Neutrophil (primary cell): Measurements from ENCODE around the gene ITM2C.

ENCODE experiments used
- H3K27ac ChIP-seq: fragments of 200-600 bp; sonication (generic); 2 replicates; pipeline ENCODE4 v1.5.1; 2016; ENCODE audit warnings: mild to moderate bottlenecking, moderate library complexity
- H3K27me3 ChIP-seq: fragments of 200-600 bp; sonication (generic); 2 replicates; pipeline ENCODE4 v1.6.0; 2016; ENCODE audit warnings: mild to moderate bottlenecking
- H3K36me3 ChIP-seq: fragments of 200-600 bp; sonication (generic); 2 replicates; pipeline ENCODE4 v1.5.1; 2017
- H3K4me1 ChIP-seq, 2 experiments: fragments of 200-600 bp in 1 of 2; sonication (generic) in 1 of 2; 1 replicate in 1 of 2; 2 replicates in 1 of 2; pipeline versions ENCODE4 v1.5.1 to v1.6.1; 2013 to 2016; ENCODE audit warnings: low read depth in 1 of 2, low read length in 1 of 2, mild to moderate bottlenecking in 1 of 2, moderate library complexity in 1 of 2; ENCODE audit not compliant: control insufficient read depth in 1 of 2, insufficient read depth in 1 of 2
- H3K4me3 ChIP-seq, 2 experiments: fragments of 200-600 bp in 1 of 2; sonication (generic) in 1 of 2; 1 replicate in 1 of 2; 2 replicates in 1 of 2; pipeline ENCODE4 v1.5.1; 2013 to 2016; ENCODE audit warnings: low read depth in 1 of 2, low read length in 1 of 2, mild to moderate bottlenecking in 1 of 2, moderate library complexity in 1 of 2
- H3K9me3 ChIP-seq: fragments of 200-600 bp; sonication (generic); 2 replicates; pipeline ENCODE4 v1.5.1; 2016
- TF ChIP-seq, protein P1 (sequence below): fragments of 200-600 bp; sonication (generic); IDR thresholded peaks from 2 replicates; pipeline ENCODE4 v1.5.1; 2016; ENCODE audit warnings: antibody characterized with exemption

Gene ITM2C

DNA sequence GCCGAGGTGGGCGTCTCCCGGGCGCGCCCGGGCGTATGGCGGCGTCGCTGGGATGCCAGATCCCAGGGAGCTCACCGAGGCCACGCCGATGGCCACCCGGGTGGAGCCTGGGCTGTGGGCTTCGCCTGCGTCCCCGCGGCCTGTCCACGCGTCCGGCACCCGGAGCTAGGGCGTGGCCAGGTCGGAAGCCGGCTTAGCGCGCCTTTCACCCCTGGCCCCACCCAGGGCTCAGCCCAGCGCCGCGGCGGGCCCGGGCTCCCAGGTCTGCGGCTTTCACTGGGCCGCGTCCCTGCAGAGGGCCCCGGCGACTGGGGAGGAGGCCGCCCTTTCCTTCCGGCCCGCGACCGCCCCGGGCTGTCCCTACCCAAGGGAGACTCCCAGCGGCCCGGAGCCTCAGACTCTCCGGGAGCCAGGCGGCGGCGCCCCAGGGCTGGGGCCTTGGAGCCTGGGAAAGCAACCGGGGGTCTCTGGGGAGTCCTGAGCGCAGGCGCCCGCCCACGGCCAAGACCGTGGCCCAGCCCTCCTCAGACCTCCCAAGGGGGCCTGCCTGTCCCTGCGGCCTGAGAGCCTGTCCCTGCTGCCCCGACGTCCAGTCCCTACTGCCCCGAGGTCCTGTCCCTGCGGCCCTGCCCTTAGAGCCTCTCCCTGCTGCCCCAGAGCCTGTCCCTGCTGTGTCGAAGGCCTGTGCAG is 36.3 kb upstream of the ITM2C start:
- Histone ChIP-seq H3K27me3 (peaks cover 69% of the 10 kb centered on the region), H3K36me3 (no peaks in the 10 kb centered on the region)
- TF ChIP-seq, protein P1, sequence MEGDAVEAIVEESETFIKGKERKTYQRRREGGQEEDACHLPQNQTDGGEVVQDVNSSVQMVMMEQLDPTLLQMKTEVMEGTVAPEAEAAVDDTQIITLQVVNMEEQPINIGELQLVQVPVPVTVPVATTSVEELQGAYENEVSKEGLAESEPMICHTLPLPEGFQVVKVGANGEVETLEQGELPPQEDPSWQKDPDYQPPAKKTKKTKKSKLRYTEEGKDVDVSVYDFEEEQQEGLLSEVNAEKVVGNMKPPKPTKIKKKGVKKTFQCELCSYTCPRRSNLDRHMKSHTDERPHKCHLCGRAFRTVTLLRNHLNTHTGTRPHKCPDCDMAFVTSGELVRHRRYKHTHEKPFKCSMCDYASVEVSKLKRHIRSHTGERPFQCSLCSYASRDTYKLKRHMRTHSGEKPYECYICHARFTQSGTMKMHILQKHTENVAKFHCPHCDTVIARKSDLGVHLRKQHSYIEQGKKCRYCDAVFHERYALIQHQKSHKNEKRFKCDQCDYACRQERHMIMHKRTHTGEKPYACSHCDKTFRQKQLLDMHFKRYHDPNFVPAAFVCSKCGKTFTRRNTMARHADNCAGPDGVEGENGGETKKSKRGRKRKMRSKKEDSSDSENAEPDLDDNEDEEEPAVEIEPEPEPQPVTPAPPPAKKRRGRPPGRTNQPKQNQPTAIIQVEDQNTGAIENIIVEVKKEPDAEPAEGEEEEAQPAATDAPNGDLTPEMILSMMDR = no peak

DNA sequence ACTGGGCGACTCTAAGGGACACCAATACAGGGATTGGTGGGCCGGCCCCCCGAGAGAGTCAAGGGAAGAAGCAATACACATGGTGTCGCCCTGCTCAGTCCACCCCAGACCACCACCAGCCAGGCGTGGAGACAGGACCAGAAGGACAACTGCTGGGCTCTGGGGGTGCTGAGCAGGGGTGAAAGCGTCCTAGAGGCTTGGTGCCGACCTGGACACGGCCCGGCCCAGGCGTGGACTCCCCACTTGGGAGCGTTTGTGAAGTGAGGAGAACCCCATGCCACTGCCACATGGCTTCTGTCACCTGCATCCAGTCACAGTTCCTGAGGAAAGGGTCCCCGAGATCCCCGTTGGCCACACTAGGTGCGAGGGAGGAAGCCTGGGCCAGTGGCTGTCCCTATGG is 35.4 kb upstream of the ITM2C start:
- H3K36me3 ChIP-seq = no peaks in the 10 kb centered on the region
- H3K27ac ChIP-seq = no peak overlapping the region
- TF ChIP-seq, protein P1 = no peak
- peaks cover 12 to 18% of the 10 kb centered on the region in 2 experiments for H3K4me1 ChIP-seq
- no peak overlapping the region for H3K4me3 ChIP-seq
- H3K27me3 ChIP-seq = peaks cover 69% of the 10 kb centered on the region
- H3K9me3 ChIP-seq = no peaks in the 10 kb centered on the region

More for the DNA sequence above, 36.3 kb upstream of the ITM2C start:
- Histone ChIP-seq H3K9me3 (no peaks in the 10 kb centered on the region), H3K4me1 (peaks cover 14 to 18% of the 10 kb centered on the region in 2 experiments), H3K27ac (no peak overlapping the region), H3K4me3 (peak overlapping the region; percentile 16 to 28)

DNA sequence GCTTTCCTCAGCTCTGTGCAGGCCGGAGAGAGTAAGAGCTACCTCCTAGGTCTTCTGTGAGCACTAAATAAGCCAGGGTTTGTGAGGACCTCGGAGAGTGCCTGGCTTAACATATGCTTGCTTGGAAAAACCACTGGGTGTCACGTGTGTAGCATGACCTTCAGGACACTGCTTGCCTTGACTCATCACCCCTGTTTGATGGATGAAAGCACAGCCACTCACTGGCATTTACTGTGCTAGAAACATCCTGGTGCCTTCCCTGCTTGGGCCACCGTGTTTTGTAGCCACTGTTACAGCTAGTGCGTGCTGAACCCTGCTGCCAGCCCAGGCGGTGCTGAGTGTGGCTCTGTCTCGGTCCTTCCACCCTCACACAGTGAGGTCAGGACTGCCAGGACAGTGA is 34.8 kb upstream of the ITM2C start:
- Histone ChIP-seq H3K36me3 (no peaks in the 10 kb centered on the region), H3K27ac (no peak overlapping the region), H3K9me3 (no peaks in the 10 kb centered on the region), H3K4me1 (peaks cover 8 to 13% of the 10 kb centered on the region in 2 experiments), H3K27me3 (peaks cover 66% of the 10 kb centered on the region), H3K4me3 (no peak overlapping the region)
- TF ChIP-seq, protein P1 = no peak

DNA sequence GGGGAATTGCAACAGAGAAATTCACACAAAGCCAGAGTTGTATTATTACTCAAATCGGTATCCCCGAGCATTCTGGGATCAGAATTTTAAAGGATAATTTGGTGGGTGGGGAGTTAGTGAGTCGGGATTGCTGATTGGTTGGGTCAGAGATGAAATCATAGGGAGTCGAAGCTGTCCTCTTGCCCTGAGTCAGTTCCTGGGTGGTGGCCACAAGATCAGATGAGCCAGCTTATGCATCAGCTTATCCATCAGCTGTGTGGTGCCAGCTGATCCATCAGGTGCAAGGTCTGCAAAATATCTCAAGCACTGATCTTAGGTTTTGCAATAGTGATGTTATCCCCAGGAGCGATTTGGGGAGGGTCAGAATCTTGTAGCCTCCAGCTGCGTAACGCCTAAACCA is 34.3 kb upstream of the ITM2C start:
- Histone ChIP-seq H3K27me3 (peaks cover 61% of the 10 kb centered on the region), H3K4me1 (peaks cover 8 to 13% of the 10 kb centered on the region in 2 experiments), H3K4me3 (no peak overlapping the region), H3K9me3 (no peaks in the 10 kb centered on the region), H3K27ac (no peak overlapping the region), H3K36me3 (no peaks in the 10 kb centered on the region)
- TF ChIP-seq, protein P1 = no peak

- Histone ChIP-seq H3K27ac (no peak overlapping the region), H3K27me3 (no peaks in the 10 kb centered on the region), H3K4me1 (peaks cover 0 to 4% of the 10 kb centered on the region in 2 experiments), H3K4me3 (no peak overlapping the region), H3K9me3 (no peaks in the 10 kb centered on the region), H3K36me3 (no peaks in the 10 kb centered on the region)
- TF ChIP-seq, protein P1 = no peak
Measured at GRCh38 chr2:230840301-230840700, 24.4 kb upstream of the ITM2C start.
